OCI-LY3 (cell line): Measurements from ENCODE around the gene MCC.

Experiments
- H2AFZ ChIP-seq: fragments of 200-600, 300-600 bp; shearing (Covaris generic); 2 replicates; pipeline ENCODE4 v1.6.0; 2014; ENCODE audit warnings: antibody characterized with exemption, low read depth, low read length
- H3K27ac ChIP-seq: fragments of 200-600, 300-600 bp; sonication (generic); 2 replicates; pipeline ENCODE4 v1.5.1; 2014; ENCODE audit warnings: mild to moderate bottlenecking, low read length, moderate library complexity, mixed read lengths
- H3K27me3 ChIP-seq: fragments of 200-600, 300-600 bp; sonication (generic); 2 replicates; pipeline ENCODE4 v1.6.1; 2014; ENCODE audit warnings: low read depth, low read length, mixed read lengths
- H3K36me3 ChIP-seq: fragments of 200-600, 300-600 bp; sonication (generic); replicated peaks from 2 replicates; pipeline ENCODE3; 2014; ENCODE audit warnings: low read depth, low read length, mixed read lengths
- H3K4me1 ChIP-seq: fragments of 300-600, 200-600 bp; sonication (generic); 2 replicates; pipeline ENCODE4 v1.6.1; 2014; ENCODE audit warnings: low read length, mixed read lengths
- H3K4me2 ChIP-seq: fragments of 200-600, 300-600 bp; sonication (generic); 2 replicates; pipeline ENCODE4 v1.6.1; 2014; ENCODE audit warnings: low read length, mixed read lengths
- H3K4me3 ChIP-seq: fragments of 300-600, 200-600 bp; sonication (generic); 2 replicates; pipeline ENCODE4 v1.5.1; 2014; ENCODE audit warnings: antibody characterized with exemption, mild to moderate bottlenecking, low read length, moderate library complexity
- H3K79me2 ChIP-seq: fragments of 300-600, 200-600 bp; shearing (Covaris generic); 2 replicates; pipeline ENCODE4 v1.6.1; 2014; ENCODE audit warnings: mild to moderate bottlenecking, low read length, mixed read lengths
- H3K9ac ChIP-seq: fragments of 300-600, 200-600 bp; shearing (Covaris generic); 2 replicates; pipeline ENCODE4 v1.6.0; 2014; ENCODE audit warnings: mild to moderate bottlenecking, low read length, moderate library complexity
- H3K9me3 ChIP-seq: fragments of 200-600, 300-600 bp; shearing (Covaris generic); 2 replicates; pipeline ENCODE4 v1.6.1; 2014; ENCODE audit warnings: low read length, mixed read lengths; ENCODE audit not compliant: insufficient read depth
- H4K20me1 ChIP-seq: fragments of 200-600, 300-600 bp; sonication (generic); 2 replicates; pipeline ENCODE4 v1.6.1; 2016; ENCODE audit warnings: low read length, mixed read lengths; ENCODE audit not compliant: insufficient read depth
- CTCF ChIP-seq: fragments of 200-600, 300-600 bp; sonication (generic); IDR thresholded peaks from 2 replicates; pipeline ENCODE4 v1.5.1; 2014; ENCODE audit warnings: antibody characterized with exemption, low read length, low read depth
- EZH2phosphoT487 ChIP-seq: fragments of 200-600 bp; shearing (Covaris generic); IDR thresholded peaks from 2 replicates; pipeline ENCODE4 v1.6.1; 2018; ENCODE audit warnings: antibody characterized with exemption, mixed run types, low read depth

The MCC gene

GRCh38 chr5:113265190-113265589 is 223.1 kb downstream of the MCC start:
- H3K27ac ChIP-seq: no peak overlapping the region
- no peaks in the 10 kb centered on the region for H3K79me2 ChIP-seq
- H3K9ac ChIP-seq: no peak overlapping the region
- H3K4me2 ChIP-seq: no peak overlapping the region
- no peaks in the 10 kb centered on the region for H3K4me1 ChIP-seq
- no peaks in the 10 kb centered on the region for H3K27me3 ChIP-seq
- no peak for TF ChIP-seq CTCF
- no peaks in the 10 kb centered on the region for H4K20me1 ChIP-seq
- no peaks in the 10 kb centered on the region for H3K9me3 ChIP-seq
- H3K4me3 ChIP-seq: no peak overlapping the region
- H2AFZ ChIP-seq: no peak overlapping the region
- no peaks in the 10 kb centered on the region for H3K36me3 ChIP-seq

GRCh38 chr5:113264046-113264445 is 224.2 kb downstream of the MCC start:
- no peaks in the 10 kb centered on the region for H3K27me3 ChIP-seq
- H3K4me3 ChIP-seq: no peak overlapping the region
- H3K4me1 ChIP-seq: no peaks in the 10 kb centered on the region
- H3K4me2 ChIP-seq: no peak overlapping the region
- H2AFZ ChIP-seq: no peak overlapping the region
- no peak overlapping the region for H3K27ac ChIP-seq
- no peaks in the 10 kb centered on the region for H4K20me1 ChIP-seq
- no peaks in the 10 kb centered on the region for H3K79me2 ChIP-seq
- H3K36me3 ChIP-seq: no peaks in the 10 kb centered on the region
- no peak overlapping the region for H3K9ac ChIP-seq
- no peak for TF ChIP-seq EZH2phosphoT487
- no peak for TF ChIP-seq CTCF
- no peaks in the 10 kb centered on the region for H3K9me3 ChIP-seq

GRCh38 chr5:113263545-113263944 is 224.7 kb downstream of the MCC start:
- no peak for TF ChIP-seq EZH2phosphoT487
- no peak for TF ChIP-seq CTCF
- H3K4me2 ChIP-seq: no peak overlapping the region
- no peak overlapping the region for H2AFZ ChIP-seq
- H3K4me1 ChIP-seq: no peaks in the 10 kb centered on the region
- H3K27me3 ChIP-seq: no peaks in the 10 kb centered on the region
- no peak overlapping the region for H3K9ac ChIP-seq
- no peaks in the 10 kb centered on the region for H3K36me3 ChIP-seq
- H4K20me1 ChIP-seq: no peaks in the 10 kb centered on the region
- no peaks in the 10 kb centered on the region for H3K9me3 ChIP-seq
- no peak overlapping the region for H3K27ac ChIP-seq
- H3K79me2 ChIP-seq: no peaks in the 10 kb centered on the region
- no peak overlapping the region for H3K4me3 ChIP-seq

GRCh38 chr5:113262674-113263073 is 225.6 kb downstream of the MCC start:
- Histone ChIP-seq H3K9ac (no peak overlapping the region), H3K4me2 (no peak overlapping the region)

More at GRCh38 chr5:113262674-113263073, 225.6 kb downstream of the MCC start:
- no peak for TF ChIP-seq EZH2phosphoT487
- TF ChIP-seq CTCF: no peak
- no peaks in the 10 kb centered on the region for H3K79me2 ChIP-seq
- H4K20me1 ChIP-seq: no peaks in the 10 kb centered on the region
- no peaks in the 10 kb centered on the region for H3K27me3 ChIP-seq
- H3K9me3 ChIP-seq: no peaks in the 10 kb centered on the region
- no peak overlapping the region for H3K27ac ChIP-seq
- no peak overlapping the region for H2AFZ ChIP-seq
- no peaks in the 10 kb centered on the region for H3K36me3 ChIP-seq
- no peak overlapping the region for H3K4me3 ChIP-seq
- H3K4me1 ChIP-seq: no peaks in the 10 kb centered on the region
